ES-I3 (cell line): ENCODE measurements around the gene CENPP.

Experiments
- H3K36me3 ChIP-seq: 2 replicates; pipeline ENCODE4 v1.6.1; 2013; ENCODE audit warnings: mild to moderate bottlenecking, low read length, control low read depth, moderate library complexity; ENCODE audit not compliant: insufficient read depth
- H3K4me1 ChIP-seq: 2 replicates; pipeline ENCODE4 v1.6.1; 2013; ENCODE audit warnings: mild to moderate bottlenecking, control low read depth, low read length; ENCODE audit not compliant: insufficient read depth
- H3K9ac ChIP-seq: 2 replicates; pipeline ENCODE4 v1.6.1; 2013; ENCODE audit warnings: low read depth, mild to moderate bottlenecking, low read length, moderate library complexity
- H3K9me3 ChIP-seq: 2 replicates; pipeline ENCODE4 v1.6.1; 2013; ENCODE audit warnings: mild to moderate bottlenecking, low read length, moderate library complexity; ENCODE audit not compliant: control insufficient read depth, insufficient read depth

CENPP gene

GRCh38 chr9:92435263-92435662 is 109.5 kb downstream of the CENPP start:
- no peaks in the 10 kb centered on the region for H3K4me1 ChIP-seq
- no peaks in the 10 kb centered on the region for H3K9me3 ChIP-seq
- no peak overlapping the region for H3K9ac ChIP-seq
- H3K36me3 ChIP-seq: no peaks in the 10 kb centered on the region

DNA sequence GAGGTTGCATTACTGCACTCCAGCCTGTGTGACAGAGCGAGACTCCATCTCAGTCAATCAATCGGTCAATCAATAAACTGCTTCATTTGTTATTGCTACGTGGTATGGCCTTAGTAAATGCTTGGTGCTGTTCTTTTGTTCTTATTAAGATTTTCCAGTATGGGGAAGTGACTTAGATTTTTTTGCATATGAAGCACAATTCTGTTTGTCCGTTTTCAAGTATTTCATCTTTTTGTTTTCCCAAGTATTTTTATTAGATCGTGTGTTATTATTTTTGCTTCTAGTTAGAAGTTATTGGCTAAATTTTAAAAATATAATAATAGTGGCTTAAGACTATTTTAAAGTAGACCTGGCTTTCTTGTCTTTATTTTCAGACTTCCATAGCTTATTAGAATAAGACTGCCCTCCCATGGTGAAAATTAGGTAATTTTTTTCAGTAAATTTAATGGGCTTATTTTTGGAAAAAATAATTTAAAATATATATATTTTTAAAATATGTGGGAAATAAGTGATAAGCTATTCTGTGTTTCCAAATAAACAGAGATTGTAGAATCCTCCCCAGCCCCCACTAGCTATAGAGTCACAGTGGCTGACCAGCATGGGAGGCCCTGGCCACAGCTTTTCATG is 113.3 kb downstream of the CENPP start:
- Histone ChIP-seq H3K9me3 (no peaks in the 10 kb centered on the region), H3K9ac (no peak overlapping the region), H3K4me1 (no peaks in the 10 kb centered on the region)

GRCh38 chr9:92439921-92440750 is 114.4 kb downstream of the CENPP start:
- H3K9ac ChIP-seq: no peak overlapping the region
- no peaks in the 10 kb centered on the region for H3K4me1 ChIP-seq
- no peaks in the 10 kb centered on the region for H3K9me3 ChIP-seq
- no peaks in the 10 kb centered on the region for H3K36me3 ChIP-seq

More for the DNA sequence above, 113.3 kb downstream of the CENPP start:
- no peaks in the 10 kb centered on the region for H3K36me3 ChIP-seq

DNA sequence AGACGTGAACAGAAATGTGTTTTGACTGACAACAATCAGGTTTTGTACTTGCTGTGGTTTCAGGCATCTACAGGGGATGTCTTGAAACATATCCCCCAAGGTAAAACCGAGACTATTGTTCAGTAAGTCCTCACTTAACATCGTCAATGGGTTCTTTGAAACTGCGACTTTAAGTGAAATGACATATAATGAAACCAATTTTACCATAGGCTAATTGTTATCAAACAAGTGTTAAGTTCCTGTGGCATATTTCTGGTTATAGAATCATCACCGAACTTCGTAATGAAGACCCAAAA is 114.9 kb downstream of the CENPP start:
- Histone ChIP-seq H3K9me3 (no peaks in the 10 kb centered on the region), H3K36me3 (no peaks in the 10 kb centered on the region), H3K9ac (no peak overlapping the region), H3K4me1 (no peaks in the 10 kb centered on the region)

DNA sequence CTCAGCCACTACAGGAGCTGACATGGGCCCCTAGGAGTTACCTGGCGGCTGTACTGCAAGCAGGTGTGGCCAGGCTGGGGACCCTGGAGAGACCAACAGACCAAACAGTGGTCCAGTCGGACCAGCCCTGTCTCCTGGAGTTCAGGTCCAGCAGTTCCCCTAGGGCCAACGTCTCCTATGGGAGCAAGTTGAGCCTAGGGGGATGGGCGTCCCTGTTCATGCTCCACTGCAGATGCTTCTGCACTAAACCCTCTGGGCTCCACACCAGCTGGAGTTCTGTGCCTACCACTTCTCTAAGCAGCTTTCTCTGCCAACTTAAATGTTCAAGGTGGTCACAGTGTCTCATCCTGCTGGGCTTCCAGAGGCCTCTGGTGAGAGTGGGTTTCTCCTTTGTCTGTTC is 119.1 kb downstream of the CENPP start:
- peaks cover 8% of the 10 kb centered on the region; the same call in 1 of the 2 replicates for H3K4me1 ChIP-seq
- no peaks in the 10 kb centered on the region for H3K36me3 ChIP-seq
- H3K9ac ChIP-seq: no peak overlapping the region
- no peaks in the 10 kb centered on the region for H3K9me3 ChIP-seq

DNA sequence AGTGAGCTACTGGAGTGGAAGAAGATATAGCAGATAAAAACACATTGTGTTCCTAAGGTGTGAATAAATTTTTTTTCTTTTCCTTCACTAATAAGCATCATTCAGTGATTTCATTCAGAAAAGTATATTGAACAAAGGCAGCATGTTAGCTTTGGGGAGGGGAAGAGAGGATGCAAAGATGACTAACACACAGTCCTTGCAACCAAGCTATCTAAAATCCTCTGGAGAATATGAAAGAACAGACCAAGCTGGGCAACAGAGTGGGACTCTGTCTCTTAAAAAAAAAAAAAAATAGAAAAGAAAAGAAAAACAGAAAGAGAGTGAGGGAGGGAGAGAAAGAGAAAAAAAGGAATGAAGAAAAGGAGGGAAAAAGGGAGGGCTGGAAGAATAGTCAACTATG is 120.8 kb downstream of the CENPP start:
- no peak overlapping the region for H3K9ac ChIP-seq
- H3K4me1 ChIP-seq: peaks cover 8% of the 10 kb centered on the region; the same call in 1 of the 2 replicates
- H3K36me3 ChIP-seq: no peaks in the 10 kb centered on the region
- H3K9me3 ChIP-seq: no peaks in the 10 kb centered on the region

GRCh38 chr9:92455217-92455616 is 129.5 kb downstream of the CENPP start:
- H3K9me3 ChIP-seq: no peaks in the 10 kb centered on the region
- no peaks in the 10 kb centered on the region for H3K4me1 ChIP-seq
- H3K9ac ChIP-seq: no peak overlapping the region
- no peaks in the 10 kb centered on the region for H3K36me3 ChIP-seq

DNA sequence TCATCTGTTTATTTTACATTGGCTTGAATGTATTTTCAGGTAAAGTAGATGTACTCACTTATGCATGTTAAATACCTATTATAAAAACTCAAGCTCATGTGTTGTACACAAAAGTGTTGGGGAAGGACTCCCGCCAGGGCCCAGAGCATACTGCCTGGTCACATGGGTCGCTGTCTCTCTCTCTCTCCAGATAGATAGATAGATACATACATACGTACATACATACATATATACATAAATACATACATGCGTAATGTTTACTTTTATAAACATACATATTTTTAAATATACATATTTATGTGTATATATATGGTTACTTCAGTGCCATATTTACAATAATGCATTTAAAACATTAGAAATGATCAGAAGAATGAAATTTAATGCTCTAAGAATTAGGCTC is 131.8 kb downstream of the CENPP start:
- Histone ChIP-seq H3K4me1 (no peaks in the 10 kb centered on the region), H3K9me3 (no peaks in the 10 kb centered on the region), H3K36me3 (no peaks in the 10 kb centered on the region), H3K9ac (no peak overlapping the region)

- Histone ChIP-seq H3K4me1 (no peaks in the 10 kb centered on the region), H3K36me3 (no peaks in the 10 kb centered on the region), H3K9me3 (no peaks in the 10 kb centered on the region), H3K9ac (no peak overlapping the region)
Measured at GRCh38 chr9:92463387-92463786, 137.6 kb downstream of the CENPP start.

GRCh38 chr9:92463984-92464383 is 138.2 kb downstream of the CENPP start:
- Histone ChIP-seq H3K36me3 (no peaks in the 10 kb centered on the region), H3K9ac (no peak overlapping the region), H3K4me1 (no peaks in the 10 kb centered on the region), H3K9me3 (no peaks in the 10 kb centered on the region)

- Histone ChIP-seq H3K9me3 (no peaks in the 10 kb centered on the region), H3K9ac (no peak overlapping the region), H3K4me1 (no peaks in the 10 kb centered on the region), H3K36me3 (no peaks in the 10 kb centered on the region)
Measured at GRCh38 chr9:92467041-92467440, 141.3 kb downstream of the CENPP start.

- H3K4me1 ChIP-seq: no peaks in the 10 kb centered on the region
- H3K36me3 ChIP-seq: no peaks in the 10 kb centered on the region
- H3K9ac ChIP-seq: no peak overlapping the region
- no peaks in the 10 kb centered on the region for H3K9me3 ChIP-seq
Measured at GRCh38 chr9:92467511-92467910, 141.8 kb downstream of the CENPP start.

DNA sequence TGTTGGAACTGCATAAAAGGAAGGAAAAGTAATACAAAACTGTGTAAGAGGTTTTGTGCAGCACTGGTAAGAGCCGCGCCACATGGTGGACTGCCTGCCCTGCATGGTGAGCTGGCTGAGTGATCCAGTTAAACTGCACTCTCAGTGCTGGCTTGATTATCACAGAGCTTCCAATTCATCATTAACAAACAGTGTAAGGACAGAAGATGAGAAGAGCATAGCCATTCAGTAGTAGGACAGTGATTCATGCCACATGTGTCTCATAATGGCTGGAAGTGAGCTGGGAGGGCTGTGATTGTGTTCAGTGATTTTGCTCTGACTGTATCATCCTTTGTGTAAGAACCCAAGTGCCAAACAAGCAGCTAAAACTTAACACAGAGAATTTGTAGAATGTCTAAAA is 142.5 kb downstream of the CENPP start:
- H3K9me3 ChIP-seq: no peaks in the 10 kb centered on the region
- no peak overlapping the region for H3K9ac ChIP-seq
- H3K4me1 ChIP-seq: no peaks in the 10 kb centered on the region
- H3K36me3 ChIP-seq: no peaks in the 10 kb centered on the region

DNA sequence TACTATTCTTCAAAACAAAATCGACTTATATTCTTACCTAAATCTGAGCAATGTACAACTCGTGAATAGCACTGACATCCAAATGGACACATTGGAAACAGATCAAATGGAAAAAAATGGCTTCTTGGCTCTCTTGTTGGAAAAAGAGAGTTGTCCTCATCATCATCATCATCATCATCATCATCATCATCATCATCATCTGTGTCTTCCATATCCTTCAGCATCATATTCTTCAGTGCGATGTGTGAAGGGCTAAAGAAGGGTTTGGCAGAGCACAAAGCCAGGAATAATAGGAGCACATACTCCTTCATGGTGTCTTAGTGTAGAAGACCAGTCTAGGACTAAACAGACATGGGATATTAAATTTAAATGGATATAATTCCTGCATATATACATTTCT is 148.8 kb downstream of the CENPP start:
- Histone ChIP-seq H3K36me3 (no peaks in the 10 kb centered on the region), H3K9ac (no peak overlapping the region), H3K4me1 (peaks cover 1% of the 10 kb centered on the region; the same call in 1 of the 2 replicates), H3K9me3 (no peaks in the 10 kb centered on the region)

- Histone ChIP-seq H3K4me1 (peaks cover 21% of the 10 kb centered on the region), H3K9ac (no peak overlapping the region), H3K36me3 (no peaks in the 10 kb centered on the region), H3K9me3 (no peaks in the 10 kb centered on the region)
Measured at GRCh38 chr9:92476962-92477361, 151.2 kb downstream of the CENPP start.
